NCI-H524 (cell line): ENCODE data around the gene SMOC2.

Source experiments
- DNase-seq, 2 experiments: peaks; one replicate each; lab custom pipeline; 2025; lab: John Stamatoyannopoulos, UW

Gene SMOC2

DNA sequence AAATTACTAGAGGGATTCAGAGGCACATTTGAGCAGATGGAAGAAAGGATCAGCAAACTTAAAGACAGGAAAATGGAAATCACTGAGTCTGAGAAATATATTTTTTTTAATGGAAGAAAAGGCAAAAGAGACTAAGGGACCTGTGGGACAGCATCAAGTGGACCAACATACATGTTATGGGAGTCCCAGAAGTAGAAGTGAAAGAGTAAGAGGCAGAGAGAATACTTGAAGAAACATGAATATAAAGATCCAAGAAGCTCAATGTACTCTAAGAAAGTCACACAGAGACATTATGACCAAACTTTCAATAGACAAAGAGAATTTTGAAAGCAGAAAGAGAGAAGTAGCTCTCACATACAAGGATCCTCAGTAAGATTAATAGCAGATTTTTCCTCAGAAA, 39.5 kb downstream of the SMOC2 start:
- no peak for DNase-seq

DNA sequence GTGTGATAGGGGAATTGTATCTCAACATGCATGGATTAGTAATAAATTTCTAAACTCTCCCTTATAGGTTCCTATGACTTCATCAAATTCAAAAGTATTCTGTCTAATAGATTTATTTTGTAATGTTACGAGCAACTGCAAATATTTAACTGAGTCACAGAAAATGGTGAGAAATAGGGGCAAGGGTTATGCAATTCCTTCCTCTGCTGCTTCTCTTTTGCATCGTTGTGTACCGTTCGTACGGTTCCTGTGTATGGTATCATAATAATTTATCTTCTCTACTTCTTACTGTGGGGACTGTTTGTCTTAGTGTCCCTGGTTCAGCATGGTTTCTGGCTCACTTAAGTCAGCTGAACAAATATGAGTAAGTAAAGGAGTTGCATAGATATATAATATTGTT, 44.8 kb downstream of the SMOC2 start:
- no peak for DNase-seq

DNA sequence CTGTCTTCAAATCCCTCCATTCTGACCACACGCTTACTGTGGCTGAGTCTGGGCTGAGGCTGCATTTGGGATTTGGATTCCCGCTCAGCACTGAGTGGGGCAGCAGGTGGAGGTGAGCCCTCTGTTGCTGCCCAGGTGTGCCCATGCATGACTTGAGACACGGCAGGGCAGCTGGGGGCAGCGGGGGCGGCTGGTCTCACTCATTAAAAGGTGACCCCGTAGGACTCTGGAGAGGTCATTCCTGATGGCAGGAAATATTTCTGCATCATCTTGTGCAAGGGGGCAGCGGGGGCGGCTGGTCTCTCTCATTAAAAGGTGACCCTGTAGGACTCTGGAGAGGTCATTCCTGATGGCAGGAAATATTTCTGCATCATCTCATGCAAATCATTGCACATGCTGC, 49.8 kb downstream of the SMOC2 start:
- DNase-seq = no peak

DNA sequence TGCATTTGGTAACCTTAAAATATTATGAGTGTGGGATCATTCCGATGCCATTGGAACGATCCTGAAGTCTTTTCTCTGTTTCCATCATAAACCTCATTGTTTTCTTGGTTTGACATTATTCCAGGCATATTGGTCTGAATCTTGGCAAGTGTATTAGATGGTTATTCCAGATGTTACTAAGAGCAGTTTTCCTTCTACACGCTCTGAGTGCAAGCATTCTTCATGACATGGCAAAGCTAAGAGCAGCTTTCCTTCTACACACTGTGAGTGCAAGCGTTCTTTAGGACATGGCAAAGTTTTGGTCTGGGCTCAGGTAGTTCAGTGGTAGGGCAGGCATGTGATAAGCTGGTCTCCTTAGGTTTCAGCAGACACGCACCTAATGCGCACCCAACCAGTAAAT, 53.0 kb downstream of the SMOC2 start:
- DNase-seq = no peak

DNA sequence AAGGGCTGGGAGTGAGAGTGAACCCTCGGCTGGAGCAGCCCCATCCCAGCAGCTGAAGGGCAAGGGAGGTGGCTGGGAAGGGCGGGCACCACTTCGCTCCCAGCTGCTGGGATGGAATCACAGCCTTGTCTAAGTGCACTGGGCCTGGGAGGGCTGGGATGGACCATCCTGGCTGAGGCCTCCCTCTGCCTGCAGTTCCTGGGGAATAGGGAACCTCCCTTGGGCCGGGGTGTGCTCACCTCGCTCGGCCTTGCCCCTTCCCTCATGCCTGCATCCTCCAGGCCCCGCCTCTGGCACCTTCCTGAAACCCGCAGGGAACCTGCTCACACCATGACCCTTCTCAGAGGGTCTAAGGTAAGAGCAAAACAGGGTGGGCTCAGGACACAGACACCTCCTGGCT, 53.7 kb downstream of the SMOC2 start:
- no peak for DNase-seq

DNA sequence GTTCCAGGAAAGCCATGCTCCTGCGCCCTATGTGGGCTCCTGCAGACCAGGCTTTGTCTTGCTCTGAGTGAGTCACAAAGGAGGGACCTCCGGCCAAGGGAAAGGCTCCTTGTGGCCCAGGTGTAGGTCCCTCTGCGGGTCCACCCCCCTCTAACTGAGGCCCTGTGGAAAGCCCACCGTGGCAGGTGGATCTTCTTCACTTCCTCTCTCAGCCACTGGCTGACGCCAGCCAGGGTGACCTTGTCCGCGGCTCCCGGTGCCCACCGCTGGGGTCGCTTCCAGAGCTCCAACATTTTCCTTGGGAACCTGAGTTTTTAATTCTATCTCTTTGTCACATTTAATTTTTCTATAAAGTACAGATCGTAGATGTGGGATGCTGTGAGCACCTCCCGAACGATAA, 54.1 kb downstream of the SMOC2 start:
- no peak for DNase-seq

DNA sequence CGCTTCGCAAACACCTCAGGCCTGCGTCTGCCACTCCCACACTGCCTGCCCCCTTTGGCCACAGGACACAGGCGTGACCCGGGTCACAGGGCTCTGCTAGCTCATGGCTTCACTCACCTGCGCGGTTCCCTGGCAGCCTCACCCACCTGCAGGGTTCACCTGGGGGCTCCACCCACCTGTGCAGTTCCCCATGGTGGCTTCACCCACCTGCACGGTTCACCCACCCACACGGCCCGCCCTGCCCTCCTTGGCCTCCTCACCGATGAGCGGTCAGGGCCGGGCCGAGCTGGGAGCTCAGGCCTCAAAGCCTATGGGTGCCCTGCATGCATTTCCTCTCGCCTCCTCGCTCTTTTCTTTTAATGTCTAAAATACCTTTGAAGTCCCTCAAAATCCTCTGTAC, 54.7 kb downstream of the SMOC2 start:
- DNase-seq = no peak

DNA sequence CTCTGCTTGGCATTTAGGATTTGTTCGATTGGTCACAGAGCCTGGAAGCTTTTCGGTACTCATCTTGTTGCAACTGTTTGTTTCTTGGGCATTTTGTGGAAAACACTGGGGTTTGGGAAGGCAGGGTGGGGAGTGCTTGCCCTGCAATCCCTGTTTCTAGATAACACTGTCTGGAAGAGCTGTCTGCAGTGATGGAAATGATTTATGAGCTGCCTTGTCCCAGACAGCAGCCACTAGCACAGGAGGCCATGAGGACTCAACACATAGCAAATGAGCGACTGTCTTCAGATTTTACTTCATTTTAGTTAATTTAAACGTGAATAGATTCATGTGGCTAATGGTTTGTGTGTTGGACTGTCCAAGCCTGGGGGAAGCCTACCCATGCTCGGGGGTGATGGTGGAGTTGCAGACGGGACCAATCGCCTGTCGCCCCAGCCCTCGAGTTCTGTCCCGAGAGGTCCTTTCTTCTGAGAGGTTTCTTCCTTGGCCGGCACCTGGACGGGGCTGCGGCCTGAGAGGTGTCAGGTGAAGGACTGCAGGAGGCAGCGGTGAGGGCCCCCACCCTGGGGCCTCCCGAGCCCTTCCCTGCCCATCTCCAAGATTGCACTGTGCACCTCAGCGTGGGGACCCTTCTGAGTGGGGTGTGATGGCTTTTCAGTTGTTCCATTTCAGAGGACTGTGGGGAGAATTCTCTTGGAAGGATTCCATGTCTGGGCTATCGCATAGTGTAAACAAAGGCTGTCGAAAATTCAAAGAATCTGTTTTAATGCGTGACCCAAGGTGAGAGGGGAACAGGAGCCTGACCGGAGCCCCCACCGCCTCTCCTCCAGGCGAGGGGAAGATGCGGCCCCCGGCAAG, 55.4 kb downstream of the SMOC2 start:
- DNase-seq = no peak

DNA sequence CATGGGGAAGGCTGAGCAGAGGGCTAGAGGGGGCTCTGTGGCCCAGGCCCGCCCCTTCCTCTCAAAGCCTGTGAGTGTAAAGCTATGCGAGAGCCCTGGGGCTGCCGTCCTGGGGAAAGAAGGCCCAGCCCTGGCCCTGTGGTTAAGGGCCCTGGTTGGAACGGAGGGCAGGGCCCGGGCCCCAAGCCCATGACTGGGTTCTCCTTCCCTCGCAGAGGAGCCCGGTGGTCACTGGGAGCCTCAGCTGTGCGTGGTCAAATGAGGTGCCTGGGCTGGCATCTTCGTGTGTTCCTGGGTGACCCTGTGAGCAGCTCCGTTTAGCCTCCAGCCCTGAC, 56.0 kb downstream of the SMOC2 start:
- DNase-seq = no peak

DNA sequence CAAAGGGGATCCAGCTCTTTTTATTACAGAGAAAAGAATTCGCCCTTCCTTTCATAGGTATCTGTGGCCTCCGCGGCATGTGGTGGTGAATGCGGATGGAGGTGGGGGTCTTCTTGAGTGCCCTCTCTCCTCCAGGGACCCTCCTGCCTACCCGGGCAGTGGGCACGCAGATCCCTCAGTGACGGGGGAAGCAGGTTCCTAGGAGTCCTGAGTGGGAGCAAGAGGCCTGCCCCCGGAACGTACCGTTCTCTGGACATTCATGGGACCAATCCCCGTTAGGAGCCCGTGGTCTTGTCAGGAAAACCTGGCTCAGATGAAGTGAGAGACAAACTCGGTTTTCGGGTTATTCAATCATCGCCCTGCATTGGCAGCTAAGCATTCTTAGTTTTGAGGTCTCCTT, 56.4 kb downstream of the SMOC2 start:
- DNase-seq = no peak

DNA sequence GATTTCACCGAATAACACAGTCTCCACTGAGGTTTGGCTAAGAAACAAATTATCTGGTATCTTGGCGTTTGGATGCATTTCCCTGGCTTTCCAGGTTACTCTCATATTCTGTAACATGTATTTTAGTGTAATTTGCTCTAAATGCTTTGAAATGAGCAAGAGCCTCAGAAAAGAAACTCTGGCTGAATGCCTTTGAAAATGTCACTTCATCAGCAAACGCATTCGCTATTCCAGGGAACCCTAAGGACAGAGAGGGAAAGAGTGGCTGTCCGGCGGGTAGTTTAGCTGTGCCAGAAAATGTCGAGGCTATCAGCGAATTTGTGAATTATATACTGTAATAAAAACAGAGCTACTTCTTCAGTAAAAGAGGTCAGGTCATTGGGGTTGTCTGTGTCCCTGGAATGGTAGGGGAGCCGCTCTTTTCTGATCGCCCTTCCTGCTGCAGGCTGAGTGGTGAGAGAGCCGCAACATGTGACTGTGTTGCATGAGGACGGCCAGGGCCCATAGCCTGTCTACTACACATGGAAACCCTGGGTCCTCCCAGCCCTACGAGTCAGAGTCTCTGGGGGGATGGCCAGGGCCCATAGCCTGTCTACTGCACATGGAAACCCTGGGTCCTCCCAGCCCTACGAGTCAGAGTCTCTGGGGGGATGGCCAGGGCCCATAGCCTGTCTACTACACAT, 57.3 kb downstream of the SMOC2 start:
- no peak for DNase-seq

DNA sequence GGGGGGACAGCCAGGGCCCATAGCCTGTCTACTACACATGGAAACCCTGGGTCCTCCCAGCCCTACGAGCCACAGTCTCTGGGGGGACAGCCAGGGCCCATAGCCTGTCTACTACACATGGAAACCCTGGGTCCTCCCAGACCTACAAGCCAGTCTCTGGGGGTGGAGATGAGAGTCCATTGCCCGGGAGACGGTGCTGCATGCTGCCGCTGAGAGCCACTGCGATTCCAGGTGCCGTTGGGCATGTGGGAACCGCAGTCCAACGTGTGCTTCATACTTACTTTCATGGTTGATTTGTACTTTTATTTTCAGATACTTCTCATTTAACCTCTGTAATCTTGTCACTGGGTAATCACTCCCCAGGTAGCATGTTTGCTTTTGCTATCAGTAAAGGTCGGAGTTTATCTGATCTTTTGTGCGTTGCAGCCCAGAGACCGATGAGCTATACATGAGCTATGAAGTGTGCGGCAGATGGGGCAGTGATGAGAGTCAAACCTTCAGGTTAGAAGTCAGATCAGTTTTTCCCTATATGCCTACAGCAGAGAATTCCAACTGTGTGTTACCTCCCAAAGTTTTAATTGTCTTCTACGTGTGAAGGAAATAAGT, 58.2 kb downstream of the SMOC2 start:
- DNase-seq = no peak

DNA sequence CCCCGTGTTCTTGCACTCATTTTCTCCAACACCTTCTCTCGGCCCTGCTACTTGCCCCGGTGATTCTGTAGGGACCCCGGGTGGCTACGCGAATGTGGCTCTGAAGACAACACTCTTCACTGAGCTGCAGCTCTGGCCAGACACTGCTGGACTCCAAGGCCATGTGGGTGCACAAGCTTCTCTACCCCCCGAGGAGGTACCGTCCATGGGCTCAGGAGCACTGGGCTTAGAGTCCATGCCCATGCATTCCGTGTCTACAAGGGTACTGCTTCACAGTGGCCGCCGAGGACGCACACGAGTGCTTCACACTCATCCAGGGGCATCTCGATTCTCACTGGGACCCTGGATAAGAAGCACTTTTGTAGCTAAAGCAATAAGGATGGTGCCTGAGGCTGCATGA, 59.5 kb downstream of the SMOC2 start:
- no peak for DNase-seq

DNA sequence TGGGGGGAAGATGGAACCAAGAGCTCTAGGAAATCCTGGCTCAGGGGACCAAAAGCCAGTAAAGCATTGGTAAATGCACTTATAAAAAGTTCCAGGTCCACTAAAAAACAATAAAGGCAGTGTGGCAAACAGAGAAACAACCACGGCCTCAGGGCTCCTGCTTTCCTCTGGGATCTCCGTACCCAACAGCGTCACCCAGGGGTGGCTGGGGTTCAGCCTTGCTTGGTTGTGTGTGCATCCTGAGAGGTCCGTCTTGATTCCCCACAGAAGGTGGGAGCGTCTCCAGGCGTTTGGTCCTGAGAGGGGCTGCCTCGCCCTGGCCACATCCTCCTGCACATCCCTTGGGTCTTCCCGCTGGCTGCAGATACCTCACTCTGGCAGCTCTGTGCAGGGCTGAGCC, 60.6 kb downstream of the SMOC2 start:
- no peak for DNase-seq

DNA sequence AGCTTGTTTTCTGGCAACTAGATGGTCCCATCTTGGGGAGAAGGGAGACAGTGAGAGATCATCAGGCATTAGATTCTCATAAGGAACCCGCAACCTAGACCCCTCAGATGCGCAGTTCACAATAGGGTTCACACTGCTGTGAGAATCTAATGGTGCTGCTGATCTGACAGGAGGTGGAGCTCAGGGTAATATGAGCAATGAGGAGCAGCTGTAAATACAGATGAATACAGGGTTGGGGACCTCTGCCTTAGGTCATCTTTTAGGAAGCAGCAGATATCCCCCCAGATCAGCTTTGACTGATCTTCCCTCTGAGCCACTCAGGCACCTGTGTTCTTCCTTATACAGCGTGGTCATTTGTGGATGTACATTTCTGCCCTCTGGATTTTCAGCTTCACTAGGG, 63.4 kb downstream of the SMOC2 start:
- DNase-seq = no peak

DNA sequence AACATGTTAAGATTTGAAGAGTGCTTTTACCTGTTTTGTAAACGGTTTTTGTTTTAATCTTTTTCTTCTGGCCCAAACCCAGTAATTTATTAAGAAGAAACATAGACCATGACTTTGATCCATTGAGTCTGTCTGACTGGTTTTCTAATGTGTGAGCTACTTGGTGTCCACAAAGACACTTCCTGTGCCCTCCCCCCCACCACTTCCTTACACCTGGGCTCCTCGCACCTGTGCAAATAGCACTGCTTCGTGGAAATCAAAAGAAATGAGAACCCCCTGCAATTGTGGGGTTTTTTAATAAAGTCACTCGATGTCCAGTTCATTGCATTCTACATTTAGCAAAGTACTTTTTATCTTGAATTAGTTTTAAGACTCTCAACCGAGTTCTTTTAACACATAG, 65.5 kb downstream of the SMOC2 start:
- no peak for DNase-seq

DNA sequence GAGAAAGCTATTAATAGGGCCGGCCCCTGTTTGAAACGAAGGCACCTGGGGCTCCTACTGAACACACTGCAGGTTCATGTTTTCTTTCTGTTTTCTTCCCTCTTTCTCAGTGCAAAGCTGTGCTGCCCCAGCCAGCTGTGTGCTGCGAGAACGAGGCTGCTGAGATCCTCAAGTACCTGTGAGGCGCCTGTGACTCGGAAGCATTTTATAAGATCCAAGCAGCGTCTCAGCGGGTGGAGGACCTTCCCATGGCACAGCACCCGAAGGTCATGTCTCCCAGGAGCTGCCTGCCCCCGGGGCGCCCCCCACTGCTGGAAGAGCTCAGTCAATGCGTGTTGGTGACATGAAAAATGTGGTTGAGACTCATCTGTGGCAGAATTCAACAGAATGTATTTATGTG, 66.3 kb downstream of the SMOC2 start:
- peak in 1 of 2 experiments; percentile 27 for DNase-seq

DNA sequence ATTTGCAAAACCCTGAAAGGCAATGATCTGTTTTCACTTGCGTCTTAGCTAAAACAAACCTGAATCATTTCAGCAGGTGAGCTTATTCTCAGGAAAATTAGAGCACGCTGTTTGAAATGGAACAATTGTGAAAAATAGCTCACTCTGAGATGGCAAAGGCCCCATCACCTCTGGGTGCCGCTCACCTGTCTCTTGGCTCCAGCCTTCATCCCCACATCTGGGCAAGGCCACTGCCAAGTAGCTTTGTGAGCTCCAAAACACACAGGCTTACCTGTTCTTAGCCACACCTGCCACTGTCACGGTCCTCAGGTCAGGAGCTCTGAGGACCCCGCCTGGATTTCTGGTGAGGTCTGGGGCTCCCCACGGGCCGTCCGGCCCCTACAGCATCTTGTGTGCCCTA, 66.7 kb downstream of the SMOC2 start:
- no peak for DNase-seq

DNA sequence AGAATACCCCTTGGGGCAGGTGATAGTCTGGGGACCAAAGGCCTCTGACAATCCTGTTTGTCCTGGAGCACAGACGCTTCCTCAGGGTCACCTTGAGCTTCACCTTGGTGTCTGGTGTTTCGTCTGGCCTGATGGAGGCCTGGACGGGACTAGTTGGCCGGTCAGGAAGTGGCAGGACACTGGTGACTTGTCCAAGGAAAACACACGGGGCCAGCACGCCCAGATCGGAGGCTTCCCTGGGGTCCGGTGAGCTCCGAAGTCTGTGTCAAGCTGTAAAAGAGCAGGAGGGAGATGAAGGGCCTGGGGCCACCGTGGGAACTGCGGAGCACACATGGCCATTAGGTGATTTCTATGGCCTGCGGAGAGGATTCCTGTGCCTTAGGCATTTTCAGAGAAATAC, 67.9 kb downstream of the SMOC2 start:
- no peak for DNase-seq

DNA sequence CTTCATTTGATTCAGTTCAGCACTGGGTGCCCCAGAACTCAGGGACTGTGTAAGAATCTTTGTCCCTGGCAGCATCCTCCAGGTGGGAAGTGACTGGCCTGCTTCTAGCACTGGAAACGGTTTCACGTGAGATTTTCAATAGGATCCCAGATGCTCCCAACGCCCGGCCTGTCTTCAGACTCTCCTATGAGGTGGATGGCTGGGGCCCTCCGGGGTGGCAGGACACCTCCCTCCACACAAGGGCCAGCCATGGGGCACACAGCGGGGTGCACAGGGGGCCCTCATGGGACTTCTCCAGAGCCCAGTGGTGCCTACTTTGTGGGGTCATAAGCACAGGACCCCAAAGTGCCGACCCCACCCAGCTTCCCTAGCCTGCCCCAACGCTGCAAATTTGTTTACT, 72.8 kb downstream of the SMOC2 start:
- no peak for DNase-seq

DNA sequence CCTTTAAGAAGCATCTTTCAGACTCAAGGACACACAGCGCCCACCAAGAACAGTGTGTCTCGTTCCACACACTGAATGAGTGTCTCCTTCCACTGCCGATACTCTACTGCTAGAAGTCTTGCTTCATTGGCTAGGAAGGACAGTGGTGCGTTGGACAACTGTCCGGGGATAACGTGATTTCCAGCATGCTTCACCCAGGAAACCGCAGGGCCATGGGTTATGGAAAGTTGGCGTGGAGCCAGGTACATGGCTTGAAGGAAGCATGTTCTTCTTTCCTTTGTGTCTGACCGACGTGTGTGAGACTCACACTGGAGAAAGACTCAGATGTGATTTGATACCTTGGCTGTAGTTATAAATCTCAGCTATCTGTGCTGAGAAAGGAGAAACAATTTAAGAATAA, 73.2 kb downstream of the SMOC2 start:
- DNase-seq = no peak

DNA sequence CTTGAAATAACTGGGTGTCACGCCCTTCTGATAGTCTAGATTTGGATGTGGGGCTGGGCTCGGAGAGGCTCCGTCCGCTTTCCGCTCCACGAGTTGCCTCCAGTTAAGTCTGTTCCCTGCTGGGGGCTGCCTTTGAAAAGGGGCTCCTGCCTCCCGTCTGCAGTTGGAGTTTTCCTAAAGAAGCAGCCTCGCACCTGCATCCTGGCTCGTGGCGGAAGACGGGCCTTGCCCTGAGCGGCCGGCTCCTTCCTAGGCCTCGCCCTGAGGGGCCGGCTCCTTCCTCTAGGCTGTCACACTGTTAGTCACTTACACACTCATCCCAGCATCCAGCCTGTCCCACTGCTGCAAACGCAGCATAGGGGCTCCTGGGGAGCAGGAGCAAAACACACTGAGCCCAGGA, 74.4 kb downstream of the SMOC2 start:
- no peak for DNase-seq

DNA sequence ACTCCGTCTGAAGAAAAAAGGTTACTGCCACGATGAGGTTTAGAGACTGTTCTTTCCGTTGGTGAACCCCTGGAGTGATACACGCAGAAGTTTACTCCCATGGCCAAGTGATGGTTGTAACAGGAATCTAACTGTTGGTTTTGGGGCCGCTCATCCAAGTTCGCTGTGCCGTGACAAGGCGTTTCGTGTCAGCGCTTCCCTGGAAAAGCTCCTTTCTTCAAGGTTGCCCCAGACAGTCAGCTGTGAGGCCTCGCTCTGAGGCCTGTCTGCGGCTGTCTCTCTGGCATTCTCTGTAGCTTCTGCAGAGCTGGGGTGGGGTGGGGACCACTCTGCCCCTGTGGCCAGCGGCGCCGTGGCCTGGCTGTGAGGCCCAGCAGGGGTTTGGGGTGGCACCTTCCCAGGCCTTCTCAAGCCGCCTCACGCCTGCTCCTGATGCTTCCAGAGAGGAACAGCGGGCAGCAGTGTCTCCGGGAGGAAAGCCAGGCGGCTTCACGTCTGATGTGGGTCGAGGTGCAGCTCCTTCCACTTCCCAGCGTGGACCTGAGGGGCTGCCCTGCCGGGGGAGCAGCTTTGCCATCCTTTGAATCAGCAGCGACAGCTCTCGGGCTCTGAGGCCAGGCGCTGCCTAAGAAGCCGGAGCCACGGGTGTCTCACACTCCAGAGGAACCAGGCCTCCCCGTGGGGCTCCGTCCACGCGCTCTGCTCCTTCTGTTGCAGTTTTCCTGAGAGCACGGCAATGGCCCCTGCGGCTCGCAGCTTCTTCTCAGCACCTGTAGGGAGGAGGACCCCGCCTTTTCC, 76.2 kb downstream of the SMOC2 start:
- DNase-seq = no peak
